CD4-positive, alpha-beta T cell treated with Interleukin-21 for 1 hour (primary cell): ENCODE measurements around the gene PFKP.
"Not testable (repeated sequence)": the region's sequence is repeated elsewhere in the genome, so short reads cannot be mapped to it uniquely, and the experiment has no call there.

Experiments used
- DNase-seq: peaks from one replicate; pipeline ENCODE4 v3.0.0-alpha.2; 2020

The PFKP gene

GRCh38 chr10:3166496-3167290, 99.3 kb downstream of the PFKP start:
- DNase-seq = no peak

- DNase-seq = no peak
Observed at GRCh38 chr10:3167611-3168330, 100.4 kb downstream of the PFKP start.

- no peak for DNase-seq
Observed at GRCh38 chr10:3169271-3169670, 101.9 kb downstream of the PFKP start.

GRCh38 chr10:3169673-3170072, 102.3 kb downstream of the PFKP start:
- no peak for DNase-seq

- not testable (repeated sequence) for DNase-seq
Observed at GRCh38 chr10:3171488-3171887, 104.1 kb downstream of the PFKP start.

- no peak for DNase-seq
Observed at GRCh38 chr10:3172081-3172445, 104.7 kb downstream of the PFKP start.

- DNase-seq = peak; percentile 99
Observed at GRCh38 chr10:3172446-3173170, 105.3 kb downstream of the PFKP start, which contains the start of gene PITRM1. TSS of gene PITRM1 (minus strand) at chr10:3172782. CDS start at chr10:3172772, 10 bp downstream.

- no peak for DNase-seq
Observed at GRCh38 chr10:3173171-3173878, 106.0 kb downstream of the PFKP start.

- DNase-seq = no peak
Observed at GRCh38 chr10:3178042-3178441, 110.7 kb downstream of the PFKP start.

GRCh38 chr10:3179174-3179573, 111.8 kb downstream of the PFKP start:
- DNase-seq = no peak

- no peak for DNase-seq
Observed at GRCh38 chr10:3180355-3181025, 113.1 kb downstream of the PFKP start.

- no peak for DNase-seq
Observed at GRCh38 chr10:3185386-3185785, 118.0 kb downstream of the PFKP start.

- peak; percentile 40 for DNase-seq
Observed at GRCh38 chr10:3186368-3186767, 119.0 kb downstream of the PFKP start.
